Astrocyte (in vitro differentiated cells and primary cell): ENCODE data around the gene MN1.

ENCODE experiments used
- EZH2 ChIP-seq: IDR thresholded peaks from 2 replicates; pipeline ENCODE4 v1.6.1; 2012; ENCODE audit warnings: mild to moderate bottlenecking, low read length, inconsistent platforms; ENCODE audit not compliant: insufficient read depth
- TF ChIP-seq, protein P1 (sequence below): IDR thresholded peaks from 2 replicates; pipeline ENCODE4 v1.5.1; 2011; ENCODE audit warnings: low read depth, mild to moderate bottlenecking, inconsistent platforms, low read length, moderate library complexity; ENCODE audit not compliant: insufficient read depth

DNA sequence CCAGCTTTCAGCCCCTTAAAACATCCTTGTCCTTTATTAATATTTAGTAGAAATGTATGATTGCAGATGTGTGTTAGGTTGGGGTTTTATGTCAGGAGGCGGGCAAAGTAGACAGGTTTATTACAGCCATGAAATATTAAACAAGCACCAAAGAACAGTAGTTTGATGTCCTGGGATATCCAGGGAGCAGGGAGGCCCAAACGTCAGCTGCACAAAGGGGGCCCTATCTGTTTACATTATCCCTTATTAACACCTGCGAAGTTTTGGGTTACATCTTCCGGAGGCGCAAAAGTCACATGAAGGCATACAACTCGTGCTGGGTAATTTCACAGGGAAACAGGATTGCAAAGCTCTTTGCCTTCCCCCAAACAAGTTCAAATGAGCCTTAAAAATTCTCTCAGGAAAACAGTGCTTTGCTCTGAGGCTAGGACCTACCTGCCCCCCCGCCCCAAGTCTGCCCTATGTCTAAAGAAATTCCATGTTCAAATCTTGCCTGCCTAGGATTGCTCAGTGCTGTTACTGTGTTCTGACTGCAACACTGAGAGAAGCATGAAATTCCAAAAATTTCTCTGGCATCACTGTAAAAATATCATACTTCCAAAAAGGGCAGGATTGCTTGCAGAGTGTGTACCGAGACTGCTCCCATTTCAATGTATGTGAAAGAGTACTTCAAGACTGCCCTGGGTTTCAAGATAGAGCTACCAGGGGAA lies 8.9 kb downstream of the MN1 start:
- TF ChIP-seq, protein P1, sequence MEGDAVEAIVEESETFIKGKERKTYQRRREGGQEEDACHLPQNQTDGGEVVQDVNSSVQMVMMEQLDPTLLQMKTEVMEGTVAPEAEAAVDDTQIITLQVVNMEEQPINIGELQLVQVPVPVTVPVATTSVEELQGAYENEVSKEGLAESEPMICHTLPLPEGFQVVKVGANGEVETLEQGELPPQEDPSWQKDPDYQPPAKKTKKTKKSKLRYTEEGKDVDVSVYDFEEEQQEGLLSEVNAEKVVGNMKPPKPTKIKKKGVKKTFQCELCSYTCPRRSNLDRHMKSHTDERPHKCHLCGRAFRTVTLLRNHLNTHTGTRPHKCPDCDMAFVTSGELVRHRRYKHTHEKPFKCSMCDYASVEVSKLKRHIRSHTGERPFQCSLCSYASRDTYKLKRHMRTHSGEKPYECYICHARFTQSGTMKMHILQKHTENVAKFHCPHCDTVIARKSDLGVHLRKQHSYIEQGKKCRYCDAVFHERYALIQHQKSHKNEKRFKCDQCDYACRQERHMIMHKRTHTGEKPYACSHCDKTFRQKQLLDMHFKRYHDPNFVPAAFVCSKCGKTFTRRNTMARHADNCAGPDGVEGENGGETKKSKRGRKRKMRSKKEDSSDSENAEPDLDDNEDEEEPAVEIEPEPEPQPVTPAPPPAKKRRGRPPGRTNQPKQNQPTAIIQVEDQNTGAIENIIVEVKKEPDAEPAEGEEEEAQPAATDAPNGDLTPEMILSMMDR, result no peak
- TF ChIP-seq EZH2, result no peak
